ENCODE measurements around the gene STK35.
A peak's percentile ranks its signal among the peaks of the same experiment; 100 is the strongest.

Gene STK35

DNA sequence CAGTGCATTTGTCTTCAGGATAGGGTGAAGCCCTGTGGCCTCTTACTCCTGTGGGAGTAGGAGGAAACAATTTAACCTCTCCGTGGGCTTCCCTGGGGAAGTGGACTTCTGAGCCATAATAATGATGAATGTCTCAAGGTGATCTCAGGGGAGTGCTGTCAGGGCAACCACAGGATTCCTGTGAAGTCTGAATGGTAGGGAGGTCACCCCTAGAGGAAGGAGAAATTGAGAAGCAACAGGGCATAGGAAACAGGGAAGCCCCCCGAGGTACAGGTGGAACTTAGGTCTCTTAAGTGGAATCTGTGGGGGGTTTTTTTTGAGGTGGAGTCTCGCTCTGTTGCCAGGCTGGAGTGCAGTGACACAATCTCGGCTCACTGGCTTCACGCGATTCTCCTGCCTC is 26.9 kb downstream of the STK35 start:
- TF ChIP-seq CTCF (IDR thresholded peaks at IDR 0.05; ENCODE audit: unreplicated experiment in 3 of 3) = no peak
- no peak overlapping the region for H3K27ac Mint-ChIP-seq
- H3K4me1 Mint-ChIP-seq = peaks cover 21% of the 10 kb centered on the region
- no peaks in the 10 kb centered on the region for H3K9me3 Mint-ChIP-seq
- peaks cover 9% of the 10 kb centered on the region for H3K36me3 Mint-ChIP-seq (ENCODE audit: low read depth)
- H3K4me3 Mint-ChIP-seq = no peak overlapping the region
- H3K27me3 Mint-ChIP-seq (ENCODE audit: low read depth) = no peaks in the 10 kb centered on the region

- Mint-ChIP-seq H3K36me3 (ENCODE audit: low read depth) (peaks cover 8% of the 10 kb centered on the region), H3K4me1 (peaks cover 27% of the 10 kb centered on the region), H3K27me3 (ENCODE audit: low read depth) (no peaks in the 10 kb centered on the region), H3K27ac (no peak overlapping the region), H3K4me3 (no peak overlapping the region), H3K9me3 (no peaks in the 10 kb centered on the region)
- TF ChIP-seq CTCF (IDR thresholded peaks at IDR 0.05; ENCODE audit: unreplicated experiment in 3 of 3) = no peak
Observed at GRCh38 chr20:2130062-2130591, 28.5 kb downstream of the STK35 start.

DNA sequence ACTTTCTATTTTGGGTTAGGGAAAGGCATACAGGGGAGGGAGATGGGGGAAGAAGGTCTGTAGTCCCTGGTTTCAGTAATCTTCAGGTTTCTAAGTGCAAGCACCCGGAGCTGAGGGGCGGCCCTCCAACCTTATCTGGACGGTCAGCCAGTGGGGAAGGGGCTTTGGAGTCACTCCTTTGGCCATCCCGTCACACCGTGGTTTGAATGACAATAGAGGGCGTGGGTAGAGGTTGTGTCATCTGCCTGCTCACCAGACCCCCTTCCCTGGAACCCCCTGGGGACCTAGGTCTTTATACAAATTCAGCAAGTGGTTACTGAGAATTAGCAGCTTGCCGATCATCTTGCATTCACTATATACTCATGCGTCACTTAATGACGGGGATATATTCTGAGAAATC is 29.1 kb downstream of the STK35 start:
- Mint-ChIP-seq H3K27ac (no peak overlapping the region), H3K4me1 (peaks cover 24% of the 10 kb centered on the region), H3K36me3 (ENCODE audit: low read depth) (peaks cover 4% of the 10 kb centered on the region), H3K27me3 (ENCODE audit: low read depth) (no peaks in the 10 kb centered on the region), H3K9me3 (no peaks in the 10 kb centered on the region), H3K4me3 (no peak overlapping the region)
- no peak for TF ChIP-seq CTCF (IDR thresholded peaks at IDR 0.05; ENCODE audit: unreplicated experiment in 3 of 3)

DNA sequence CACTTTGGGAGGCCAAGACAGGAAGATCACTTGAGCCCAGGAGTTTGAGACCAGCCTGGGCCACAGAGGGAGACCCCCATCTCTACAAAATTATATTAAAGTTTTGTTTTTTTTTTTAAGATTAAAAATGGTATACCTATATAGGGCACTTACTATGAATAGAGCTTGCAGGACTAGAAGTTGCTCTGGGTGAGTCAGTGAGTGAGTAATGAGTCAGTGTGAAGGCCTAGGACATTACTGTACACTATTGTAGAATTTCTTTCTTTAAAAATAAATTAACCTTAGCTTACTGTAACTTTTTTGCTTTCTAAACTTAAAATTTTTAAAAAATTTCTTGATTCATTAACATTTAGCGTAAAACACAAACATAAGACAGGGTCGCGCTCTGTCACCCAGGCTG is 29.7 kb downstream of the STK35 start:
- peaks cover 4% of the 10 kb centered on the region for H3K36me3 Mint-ChIP-seq (ENCODE audit: low read depth)
- TF ChIP-seq CTCF (IDR thresholded peaks at IDR 0.05; ENCODE audit: unreplicated experiment in 3 of 3) = no peak
- H3K27me3 Mint-ChIP-seq (ENCODE audit: low read depth) = no peaks in the 10 kb centered on the region
- H3K4me3 Mint-ChIP-seq = no peak overlapping the region
- peaks cover 30% of the 10 kb centered on the region for H3K4me1 Mint-ChIP-seq
- no peak overlapping the region for H3K27ac Mint-ChIP-seq
- H3K9me3 Mint-ChIP-seq = no peaks in the 10 kb centered on the region

DNA sequence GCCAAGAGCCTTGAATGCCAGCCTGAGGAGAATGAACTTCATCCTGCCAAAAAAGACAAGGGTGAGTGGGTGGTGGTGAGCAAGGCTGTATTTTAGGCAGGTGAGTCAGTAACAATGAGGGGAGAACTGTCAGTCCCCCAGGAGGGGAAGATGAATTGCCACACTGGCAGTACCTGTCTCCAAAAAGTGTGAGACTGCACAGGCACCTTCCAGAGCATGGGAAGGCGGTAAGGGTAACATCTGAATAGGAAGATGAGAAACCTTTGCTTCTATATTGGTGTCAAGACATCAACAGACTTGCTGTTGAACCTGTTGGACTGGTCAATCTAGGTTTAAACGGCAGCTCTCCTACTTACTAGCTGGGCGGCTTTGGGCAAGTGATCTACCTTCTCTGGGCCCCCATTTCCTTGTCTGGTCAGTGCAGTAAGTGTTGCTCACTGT is 30.9 kb downstream of the STK35 start:
- Mint-ChIP-seq H3K27me3 (ENCODE audit: low read depth) (no peaks in the 10 kb centered on the region), H3K36me3 (ENCODE audit: low read depth) (peaks cover 4% of the 10 kb centered on the region), H3K27ac (peak overlapping the region in 1 of 3 experiments; percentile 13), H3K4me1 (peaks cover 38% of the 10 kb centered on the region), H3K9me3 (no peaks in the 10 kb centered on the region), H3K4me3 (no peak overlapping the region)
- TF ChIP-seq CTCF (IDR thresholded peaks at IDR 0.05; ENCODE audit: unreplicated experiment in 3 of 3) = no peak
